Parathyroid adenoma (tissue), 2 donors: ENCODE data around the gene FOXS1.

Experiments
- H2AFZ ChIP-seq: fragments of 300-600 bp; sonication (generic); one replicate; pipeline ENCODE4 v1.7.0; 2017; ENCODE audit warnings: antibody characterized with exemption, mild to moderate bottlenecking
- H3K27ac ChIP-seq: fragments of 300-600 bp; sonication (generic); one replicate; pipeline ENCODE4 v1.7.0; 2017
- H3K27me3 ChIP-seq: fragments of 300-600 bp; sonication (generic); one replicate; pipeline ENCODE4 v1.7.0; 2017; ENCODE audit warnings: low read length; ENCODE audit not compliant: control insufficient read depth, insufficient read depth
- H3K36me3 ChIP-seq: fragments of 300-600 bp; sonication (generic); one replicate; pipeline ENCODE4 v1.7.0; 2017; ENCODE audit warnings: low read length; ENCODE audit not compliant: control insufficient read depth, insufficient read depth
- H3K4me1 ChIP-seq: fragments of 300-600 bp; sonication (generic); one replicate; pipeline ENCODE4 v1.7.0; 2017; ENCODE audit warnings: control low read depth
- H3K4me2 ChIP-seq: fragments of 300-600 bp; sonication (generic); one replicate; pipeline ENCODE4 v1.7.0; 2017; ENCODE audit warnings: low read length
- H3K4me3 ChIP-seq: fragments of 300-600 bp; sonication (generic); one replicate; pipeline ENCODE4 v1.7.0; 2017; ENCODE audit warnings: low read depth, low read length
- H3K79me2 ChIP-seq: fragments of 300-600 bp; sonication (generic); one replicate; pipeline ENCODE4 v1.7.0; 2017; ENCODE audit warnings: control low read depth
- H3K9ac ChIP-seq: fragments of 300-600 bp; sonication (generic); one replicate; pipeline ENCODE4 v1.7.0; 2017; ENCODE audit warnings: mild to moderate bottlenecking
- H3K9me3 ChIP-seq: fragments of 300-600 bp; sonication (generic); one replicate; pipeline ENCODE4 v1.7.0; 2017; ENCODE audit warnings: low read length; ENCODE audit not compliant: control insufficient read depth
- CTCF ChIP-seq: fragments of 300-600 bp; sonication (generic); IDR thresholded peaks from one replicate; pipeline ENCODE4 v1.7.0; 2017; ENCODE audit warnings: antibody characterized with exemption, mild to moderate bottlenecking
- donor health status: primary hyperparathyroidism.

FOXS1 gene

GRCh38 chr20:31819083-31819784 lies 26.2 kb downstream of the FOXS1 start, which contains the start of gene MYLK2:
Gene MYLK2 (plus strand): TSS chr20:31819356. CDS start chr20:31819581, 225 bp downstream.
- no peak within 1 kb of the TSS for H3K27ac ChIP-seq
- H3K9me3 ChIP-seq = no peaks in the 10 kb centered on the region
- H3K27me3 ChIP-seq = no peaks in the 10 kb centered on the region
- H3K79me2 ChIP-seq = no peaks in the 10 kb centered on the region
- H3K4me1 ChIP-seq = peaks cover 4% of the 10 kb centered on the region
- no peaks in the 10 kb centered on the region for H3K36me3 ChIP-seq
- H3K4me3 ChIP-seq = no peak within 1 kb of the TSS
- H3K4me2 ChIP-seq = no peak within 1 kb of the TSS
- no peak within 1 kb of the TSS for H2AFZ ChIP-seq
- no peak for TF ChIP-seq CTCF
- no peak within 1 kb of the TSS for H3K9ac ChIP-seq

DNA sequence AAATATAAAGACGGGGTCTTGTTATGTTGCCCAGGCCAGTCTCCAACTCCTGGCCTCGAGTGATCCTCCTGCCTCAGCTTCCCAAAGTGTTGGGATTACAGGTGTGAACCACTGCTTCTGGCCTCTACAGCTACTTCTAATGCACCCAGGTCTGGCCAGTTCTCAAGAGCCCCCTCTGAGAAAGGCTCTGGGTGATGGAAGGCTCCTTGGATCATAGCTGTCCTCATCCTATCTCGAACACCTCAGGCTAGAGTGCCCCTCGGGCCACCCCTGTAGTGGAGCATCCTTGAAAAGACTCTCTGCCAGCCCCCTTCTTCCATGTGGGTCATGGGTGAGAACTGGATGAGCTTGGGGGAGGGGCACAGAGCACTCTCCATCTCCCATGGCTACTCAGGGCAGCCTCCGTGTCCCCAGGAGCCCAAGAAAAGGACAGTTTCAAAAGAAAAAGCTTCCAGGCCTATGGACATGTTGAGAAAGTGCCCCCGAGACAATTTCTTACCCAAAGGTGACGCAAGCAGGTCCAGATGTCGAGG lies 27.0 kb downstream of the FOXS1 start:
- Histone ChIP-seq H3K4me2 (no peak overlapping the region), H3K9ac (no peak overlapping the region), H3K27ac (no peak overlapping the region), H2AFZ (no peak overlapping the region), H3K36me3 (no peaks in the 10 kb centered on the region), H3K9me3 (no peaks in the 10 kb centered on the region), H3K4me1 (peaks cover 4% of the 10 kb centered on the region), H3K79me2 (no peaks in the 10 kb centered on the region), H3K27me3 (no peaks in the 10 kb centered on the region), H3K4me3 (no peak overlapping the region)
- no peak for TF ChIP-seq CTCF

GRCh38 chr20:31817461-31817860 lies 27.9 kb downstream of the FOXS1 start:
- no peaks in the 10 kb centered on the region for H3K79me2 ChIP-seq
- H3K9me3 ChIP-seq = no peaks in the 10 kb centered on the region
- no peaks in the 10 kb centered on the region for H3K27me3 ChIP-seq
- peaks cover 5% of the 10 kb centered on the region for H3K4me1 ChIP-seq
- H3K4me3 ChIP-seq = no peak overlapping the region
- H3K36me3 ChIP-seq = no peaks in the 10 kb centered on the region
- H3K4me2 ChIP-seq = no peak overlapping the region
- no peak overlapping the region for H3K9ac ChIP-seq
- no peak for TF ChIP-seq CTCF
- no peak overlapping the region for H2AFZ ChIP-seq
- no peak overlapping the region for H3K27ac ChIP-seq

- Histone ChIP-seq H3K9me3 (no peaks in the 10 kb centered on the region), H3K36me3 (no peaks in the 10 kb centered on the region), H3K4me2 (no peak overlapping the region), H2AFZ (no peak overlapping the region), H3K27me3 (no peaks in the 10 kb centered on the region), H3K27ac (no peak overlapping the region), H3K4me1 (peaks cover 5% of the 10 kb centered on the region), H3K9ac (no peak overlapping the region), H3K79me2 (no peaks in the 10 kb centered on the region), H3K4me3 (no peak overlapping the region)
- no peak for TF ChIP-seq CTCF
Measured at GRCh38 chr20:31816221-31816620, 29.2 kb downstream of the FOXS1 start.
